GM18520 (cell line): ENCODE data around the gene NPTXR.
"Not testable (repeated sequence)": the region's sequence is repeated elsewhere in the genome, so short reads cannot be mapped to it uniquely, and the experiment has no call there.

Experiments
- ATAC-seq: cut with Tn5 transposase; IDR thresholded peaks from one replicate; pipeline ENCODE4 v1.9.1; 2021; ENCODE audit not compliant: unreplicated experiment

Gene NPTXR

GRCh38 chr22:38868886-38869381 is 25.1 kb upstream of the NPTXR start:
- ATAC-seq, result no peak

DNA sequence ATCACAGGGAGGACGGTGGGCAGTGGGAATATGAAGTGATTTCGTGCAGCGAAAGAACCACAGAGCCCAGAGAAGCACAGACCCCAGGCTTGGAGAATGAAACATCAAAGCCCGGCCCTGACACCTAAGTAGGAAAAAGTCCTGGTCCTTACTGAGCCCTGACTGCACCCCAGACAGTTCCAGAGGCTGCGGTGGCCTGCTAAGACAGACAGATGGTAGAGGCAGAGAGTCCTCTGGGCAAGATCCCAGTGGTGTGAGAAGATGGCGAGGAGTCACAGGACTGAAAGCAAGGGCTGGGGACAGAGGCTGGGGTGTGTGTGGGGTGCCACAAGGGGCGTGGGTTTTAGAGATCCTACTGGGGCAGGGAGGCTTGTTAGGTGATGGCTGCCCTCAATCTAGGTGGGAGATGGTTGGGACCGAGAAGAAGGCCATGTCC is 24.5 kb upstream of the NPTXR start:
- ATAC-seq, result no peak

DNA sequence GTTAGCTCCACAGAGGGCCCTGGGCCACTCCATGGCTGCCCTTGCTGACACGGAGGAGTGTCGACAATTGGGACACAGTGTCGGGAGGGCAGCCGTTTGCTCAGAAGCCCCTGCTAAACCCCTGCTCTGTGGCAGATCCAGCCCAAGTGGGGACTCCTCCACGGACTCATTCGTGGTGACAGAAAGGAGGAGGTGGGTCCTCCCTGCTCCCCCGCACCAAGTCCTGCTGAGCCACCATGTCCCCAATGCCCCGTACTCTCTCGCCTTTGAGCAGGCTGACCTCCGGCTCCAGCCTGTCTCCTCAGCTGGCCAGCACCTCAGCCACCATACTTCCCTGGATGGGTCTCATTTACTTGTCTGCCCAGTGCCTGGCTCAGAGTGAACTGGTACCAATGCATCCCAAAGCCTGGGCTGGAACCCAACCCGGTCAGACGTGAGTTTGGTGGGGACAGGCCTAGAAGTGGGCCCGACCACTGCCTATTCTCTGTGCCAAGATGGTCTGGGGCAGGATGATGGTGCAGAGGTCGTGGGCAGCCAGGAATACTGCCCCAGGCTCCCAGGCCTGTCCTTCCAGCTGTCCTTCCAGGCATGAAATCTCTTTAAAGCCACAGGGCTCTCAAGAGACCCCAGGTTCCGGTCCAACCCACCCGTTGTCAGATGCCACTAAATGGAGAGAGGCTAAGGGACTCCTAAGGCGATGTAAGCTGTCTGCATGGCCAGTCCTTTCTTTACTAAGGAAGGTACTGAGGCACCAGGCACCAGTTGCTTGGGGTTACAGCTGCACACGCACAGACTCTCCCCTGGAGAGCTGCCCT is 23.9 kb upstream of the NPTXR start:
- no peak for ATAC-seq

DNA sequence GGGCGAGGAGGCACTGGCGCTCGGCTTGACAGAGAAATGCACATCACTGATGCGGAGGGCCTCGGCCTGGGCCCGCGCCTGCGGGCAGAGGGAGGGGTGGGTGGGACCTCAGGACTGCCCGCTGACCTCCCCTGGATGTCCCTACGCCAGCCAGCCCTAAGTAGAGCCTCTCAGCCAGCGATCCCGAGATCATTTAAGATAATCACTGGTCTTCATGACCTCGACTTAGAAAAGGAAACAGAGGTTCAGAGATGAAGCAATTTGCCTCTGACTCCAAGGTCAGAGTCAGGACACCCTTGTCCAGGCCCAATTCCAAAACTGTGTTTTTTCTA is 23.3 kb upstream of the NPTXR start:
- no peak for ATAC-seq

- no peak for ATAC-seq
These were observed 22.7 kb upstream of the NPTXR start for GRCh38 chr22:38866399-38867123.

DNA sequence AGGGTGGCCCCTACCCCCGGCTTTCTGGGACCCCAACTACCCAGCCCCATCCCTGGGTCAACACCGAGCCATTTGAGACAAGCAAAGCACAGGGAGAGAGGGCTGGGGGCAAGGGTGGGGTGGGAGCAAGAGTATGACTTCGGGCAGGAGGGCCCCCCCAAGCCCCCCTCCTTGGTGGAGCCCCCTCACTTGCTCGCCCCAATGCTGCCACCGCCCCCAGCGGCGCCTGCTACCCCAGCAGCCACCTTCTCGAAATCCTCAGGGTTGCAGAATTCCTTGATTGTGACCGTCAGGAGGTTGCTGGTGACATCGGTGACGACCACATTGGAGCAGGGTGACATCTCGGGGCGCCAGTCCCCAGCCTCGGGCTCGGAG is 22.2 kb upstream of the NPTXR start:
- no peak for ATAC-seq

- ATAC-seq, result no peak
These were observed 21.6 kb upstream of the NPTXR start for GRCh38 chr22:38865201-38866023.

DNA sequence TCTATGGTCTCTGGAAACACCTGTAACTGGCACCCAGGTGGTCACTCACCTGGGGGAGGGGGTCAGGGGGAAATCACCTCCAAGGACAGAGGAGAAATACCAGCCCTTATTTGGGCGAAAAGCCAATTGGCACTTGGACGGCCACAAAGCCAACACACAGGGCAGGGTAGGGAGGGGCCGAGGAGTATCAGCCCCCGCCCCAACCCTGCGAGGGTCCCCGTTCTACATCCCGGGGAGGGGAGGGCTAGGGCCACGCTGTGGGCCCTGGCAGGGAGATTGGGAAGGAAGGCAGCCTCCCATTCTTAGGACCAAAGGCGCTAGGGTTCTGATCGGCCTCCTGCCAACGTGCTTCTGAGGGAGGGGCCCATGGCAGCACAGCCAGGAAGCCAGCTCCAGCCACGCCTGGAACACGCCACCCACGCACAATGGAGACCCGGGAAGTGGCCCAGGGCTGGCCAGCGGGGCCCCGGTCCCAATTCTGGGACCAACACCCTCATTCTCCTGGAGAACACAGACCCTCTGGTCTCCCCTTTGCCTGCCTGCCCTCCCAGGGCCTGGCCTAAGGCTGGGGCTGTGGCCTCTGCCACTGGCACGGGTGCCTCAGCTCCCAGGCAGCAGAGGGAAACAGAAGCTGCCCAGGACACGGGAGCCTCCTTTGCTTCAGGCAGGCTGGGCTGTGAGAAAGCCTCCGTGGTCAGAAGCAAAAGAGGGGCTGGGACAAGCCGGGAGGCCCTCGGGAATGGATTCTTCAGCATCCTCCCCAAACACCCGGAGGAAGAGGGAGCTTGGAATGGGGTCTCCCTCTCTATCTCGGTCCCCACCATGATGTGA is 20.7 kb upstream of the NPTXR start:
- ATAC-seq, result no peak

DNA sequence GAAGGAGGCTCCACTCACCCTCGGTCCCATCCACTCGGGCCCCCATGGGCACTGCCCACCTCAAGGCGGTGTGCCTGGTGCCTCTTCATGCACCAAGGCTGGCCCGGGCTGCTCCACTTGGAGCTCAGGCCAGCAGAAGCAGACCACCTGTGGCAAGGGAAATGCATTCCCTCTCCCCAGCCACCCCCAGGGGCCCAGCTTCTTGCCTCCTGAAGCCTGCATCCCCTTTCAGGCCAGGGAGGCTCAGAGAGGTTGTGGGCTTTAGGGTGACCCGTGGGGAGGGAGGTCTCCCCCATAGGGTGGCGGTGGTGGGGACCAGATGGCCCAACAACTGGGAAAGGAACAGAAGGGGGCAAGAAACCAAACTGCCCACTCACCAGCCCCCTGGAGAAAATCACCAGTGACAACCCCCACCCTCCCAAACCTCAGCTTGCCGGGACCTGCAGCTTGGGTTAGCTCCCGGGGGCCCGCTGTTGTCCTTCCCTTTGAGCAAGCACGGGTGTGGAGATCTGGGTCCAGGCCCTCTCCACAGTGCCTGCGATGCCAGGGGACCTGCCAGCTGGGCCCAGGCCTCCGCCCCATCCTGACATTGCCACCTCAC is 19.8 kb upstream of the NPTXR start:
- no peak for ATAC-seq

DNA sequence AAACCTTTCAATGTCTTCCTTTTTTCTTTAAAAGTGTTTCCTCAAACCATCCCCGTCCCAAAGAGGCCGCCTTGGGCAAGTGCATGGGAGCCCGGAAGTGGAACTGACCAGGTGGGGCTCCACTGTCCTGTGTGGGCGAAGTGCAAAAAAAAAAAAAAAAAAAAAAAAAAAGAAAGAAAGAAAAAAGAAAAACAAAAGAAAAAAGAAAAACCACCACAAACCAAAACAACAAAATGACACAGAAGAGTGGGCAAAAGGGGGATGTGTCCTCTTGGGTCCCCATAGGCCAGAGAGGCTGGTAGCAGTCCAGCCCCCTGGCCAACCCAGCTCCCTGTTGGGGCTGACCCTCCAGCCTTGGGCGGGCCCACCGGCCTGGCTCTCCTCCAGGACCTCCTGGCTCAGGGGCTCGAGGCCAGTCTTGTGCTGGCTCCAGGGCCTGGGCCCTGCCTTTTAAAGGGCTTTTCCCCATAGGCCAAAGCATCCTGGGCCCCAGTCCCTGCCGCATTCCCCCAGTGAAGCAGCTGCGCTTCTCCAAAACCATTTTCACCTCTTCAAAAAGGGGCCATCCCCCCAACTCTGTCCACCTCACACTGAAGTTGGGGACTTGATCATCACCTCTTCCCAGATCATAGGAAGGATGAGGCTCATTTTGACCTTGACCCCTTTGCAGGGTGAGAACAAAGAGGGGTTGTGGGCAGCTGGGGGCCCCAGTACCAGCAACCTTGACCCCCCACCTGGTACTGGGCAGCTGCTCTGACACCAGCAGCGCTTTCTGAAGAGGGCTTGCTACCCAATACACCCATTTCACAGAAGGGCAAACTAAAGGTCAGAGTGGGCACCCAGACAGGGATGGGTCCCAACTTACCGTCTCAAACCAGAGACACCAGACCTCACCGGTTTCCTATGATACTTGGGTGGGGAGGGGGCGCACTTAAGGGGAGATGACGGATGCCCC is 18.8 kb upstream of the NPTXR start:
- ATAC-seq, result no peak

DNA sequence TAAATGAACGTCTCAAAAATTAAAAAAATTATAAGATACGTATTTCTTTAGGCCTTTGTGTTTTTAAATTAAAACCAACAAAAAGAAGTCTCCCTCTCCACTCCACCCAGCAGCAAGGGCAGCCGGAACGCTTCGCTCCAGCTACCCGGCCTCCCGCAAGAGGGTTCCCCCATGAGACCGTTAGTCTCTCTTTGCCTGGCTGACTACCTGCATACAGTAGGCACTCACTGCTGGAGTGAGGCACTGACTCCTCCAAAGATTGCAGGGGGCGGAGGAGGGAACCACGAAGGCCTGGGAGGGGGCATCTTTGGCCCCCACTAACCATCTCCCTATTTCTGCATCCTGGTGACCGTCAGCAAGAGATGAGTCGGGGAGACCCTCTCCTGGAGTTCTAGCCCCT is 18.1 kb upstream of the NPTXR start:
- ATAC-seq, result no peak

DNA sequence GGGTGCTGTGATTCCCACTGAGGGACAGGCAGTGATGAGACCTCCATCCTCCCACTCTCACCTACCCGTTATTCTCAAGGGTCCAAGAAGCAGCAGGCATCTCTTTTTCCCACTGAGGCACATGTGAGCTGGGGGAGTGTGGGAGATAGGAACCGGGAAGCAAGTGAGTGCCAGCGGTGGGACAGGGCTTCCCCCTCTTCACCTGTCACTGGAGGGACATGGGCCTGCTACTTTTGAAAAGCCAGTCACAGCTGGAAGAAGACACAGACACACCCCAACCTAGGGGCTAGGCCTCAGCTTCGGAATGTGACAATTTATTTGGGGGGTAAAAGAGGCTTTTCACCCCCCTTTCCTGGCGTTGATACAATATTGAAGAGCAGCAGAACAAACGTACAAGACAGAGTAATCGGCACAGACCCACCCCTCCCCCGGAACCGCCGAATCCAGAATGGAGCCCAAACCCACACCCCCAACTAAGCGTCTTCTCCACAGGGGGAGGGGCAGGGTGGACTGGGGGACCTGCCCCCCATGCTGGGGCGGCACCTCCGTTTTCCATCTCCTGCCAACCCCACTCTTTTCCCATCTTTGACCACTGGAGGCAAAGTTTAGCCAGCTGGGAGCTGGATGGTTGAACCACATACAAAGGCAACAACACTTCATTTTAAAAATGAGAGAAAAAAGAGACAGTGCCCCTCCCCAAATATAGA is 17.5 kb upstream of the NPTXR start:
- ATAC-seq, result no peak

GRCh38 chr22:38860283-38861169 is 16.7 kb upstream of the NPTXR start:
- no peak for ATAC-seq

- ATAC-seq, result no peak
These were observed 15.9 kb upstream of the NPTXR start for GRCh38 chr22:38859581-38860282.

- ATAC-seq, result no peak
These were observed 14.7 kb upstream of the NPTXR start for GRCh38 chr22:38858492-38858891.

DNA sequence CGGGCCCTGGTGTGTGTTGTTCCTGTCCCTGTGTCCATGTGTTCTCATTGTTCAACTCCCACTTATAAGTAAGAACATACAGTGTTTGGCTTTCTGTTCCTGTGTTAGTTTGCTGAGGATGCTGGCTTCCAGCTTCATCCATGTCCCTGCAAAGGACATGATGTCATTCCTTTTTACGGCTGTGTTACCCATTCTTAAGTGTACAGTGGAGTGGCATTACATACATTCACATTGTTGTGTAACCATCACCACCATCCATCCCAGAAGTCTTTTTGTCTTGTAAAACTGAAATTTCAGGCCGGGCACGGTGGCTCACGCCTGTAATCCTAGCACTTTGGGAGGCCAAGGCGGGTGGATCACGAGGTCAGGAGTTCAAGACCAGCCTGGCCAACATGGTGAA is 10.6 kb upstream of the NPTXR start:
- not testable (repeated sequence) for ATAC-seq

GRCh38 chr22:38853883-38854282 is 10.1 kb upstream of the NPTXR start:
- ATAC-seq, result not testable (repeated sequence)
